IMR-90 (cell line): ENCODE data around the gene TREH. TPM values are rescaled to one million over a fixed set of nuclear protein-coding genes. Genes with fewer than 3 reads are reported as not detected.

ENCODE experiments used
- ATAC-seq: fragments of 200-7000 bp; cut with Tn5 transposase; 2 replicates; pipeline ENCODE4 v1.9.1; 2020; ENCODE audit warnings: low read depth, mild to moderate bottlenecking, moderate library complexity
- BruUV-seq: library from RNA; stranded (reverse); fragments of 400-500 nt; replicated peaks from 2 replicates; lab custom pipeline; 2021; lab: Mats Ljungman, UMichigan
- CTCF ChIA-PET: fragments of 300-600 bp; formaldehyde crosslinking; extraction: SDS; loops from one replicate; lab custom pipeline; 2021; ENCODE audit warnings: antibody characterized with exemption; lab: Yijun Ruan, JAX
- POLR2A ChIA-PET: fragments of 300-600 bp; sonication (Branson Sonifier 250); formaldehyde crosslinking; loops from one replicate; lab custom pipeline; 2022; ENCODE audit warnings: antibody characterized with exemption; ENCODE audit not compliant: unreplicated experiment; lab: Charles Lee
- DNase-seq: peaks from one replicate; pipeline ENCODE4 v3.0.0; 2013
- H2AFZ ChIP-seq: replicated peaks from 2 replicates; pipeline ENCODE3; 2013; ENCODE audit warnings: low read length, mild to moderate bottlenecking; ENCODE audit not compliant: poor library complexity
- H2AK5ac ChIP-seq: 2 replicates; pipeline ENCODE4 v1.6.1; 2013; ENCODE audit warnings: low read depth, low read length, inconsistent platforms
- H2AK9ac ChIP-seq: replicated peaks from 2 replicates; pipeline ENCODE3; 2013; ENCODE audit warnings: mild to moderate bottlenecking, low read depth, low read length, moderate library complexity; ENCODE audit not compliant: poor library complexity
- H2BK120ac ChIP-seq: 2 replicates; pipeline ENCODE4 v1.6.1; 2013; ENCODE audit warnings: low read depth, low read length, inconsistent platforms
- H2BK15ac ChIP-seq: 3 replicates; pipeline ENCODE4 v1.6.1; 2013; ENCODE audit warnings: low read depth, low read length, inconsistent platforms
- H2BK20ac ChIP-seq: 2 replicates; pipeline ENCODE4 v1.6.1; 2013; ENCODE audit warnings: low read depth, mild to moderate bottlenecking, inconsistent platforms, low read length, moderate library complexity
- H2BK5ac ChIP-seq: 2 replicates; pipeline ENCODE4 v1.6.1; 2013; ENCODE audit warnings: mild to moderate bottlenecking, low read depth, low read length, inconsistent platforms; ENCODE audit not compliant: poor library complexity, severe bottlenecking
- H3K14ac ChIP-seq: replicated peaks from 2 replicates; pipeline ENCODE4 v1.6.1; 2013; ENCODE audit warnings: low read depth, low read length, inconsistent platforms
- H3K18ac ChIP-seq: 2 replicates; pipeline ENCODE4 v1.6.1; 2013; ENCODE audit warnings: low read depth, low read length, control low read depth
- H3K23ac ChIP-seq: 2 replicates; pipeline ENCODE4 v1.6.1; 2013; ENCODE audit warnings: low read depth, low read length, inconsistent platforms
- H3K27ac ChIP-seq: 2 replicates; pipeline ENCODE4 v1.5.1; 2013; ENCODE audit warnings: mild to moderate bottlenecking, control low read depth, low read length; ENCODE audit not compliant: insufficient read depth
- H3K27me3 ChIP-seq: 2 replicates; pipeline ENCODE4 v1.6.1; 2013; ENCODE audit warnings: low read length; ENCODE audit not compliant: control insufficient read depth, insufficient read depth
- H3K36me3 ChIP-seq: 2 replicates; pipeline ENCODE4 v1.6.1; 2013; ENCODE audit warnings: low read length, mixed read lengths; ENCODE audit not compliant: control insufficient read depth, insufficient read depth
- H3K4ac ChIP-seq: 2 replicates; pipeline ENCODE4 v1.6.1; 2013; ENCODE audit warnings: low read depth, low read length, inconsistent platforms
- H3K4me1 ChIP-seq: 2 replicates; pipeline ENCODE4 v1.6.1; 2013; ENCODE audit warnings: low read length, mixed read lengths; ENCODE audit not compliant: control insufficient read depth, insufficient read depth
- H3K4me2 ChIP-seq: 2 replicates; pipeline ENCODE4 v1.6.1; 2013; ENCODE audit warnings: low read depth, mild to moderate bottlenecking, control low read depth, low read length, moderate library complexity
- H3K4me3 ChIP-seq: 2 replicates; pipeline ENCODE4 v1.5.1; 2013; ENCODE audit warnings: low read depth, mild to moderate bottlenecking, control low read depth, low read length, moderate library complexity; ENCODE audit not compliant: insufficient read depth
- H3K56ac ChIP-seq: 2 replicates; pipeline ENCODE4 v1.6.1; 2013; ENCODE audit warnings: low read length, inconsistent platforms; ENCODE audit not compliant: insufficient read depth; ENCODE audit errors: extremely low read depth
- H3K79me1 ChIP-seq, 2 experiments: 2 replicates each; pipeline ENCODE4 v1.6.1; 2013; ENCODE audit warnings: low read length in 2 of 2, inconsistent platforms in 1 of 2, low read depth in 1 of 2
- H3K9ac ChIP-seq: 2 replicates; pipeline ENCODE4 v1.6.1; 2013; ENCODE audit warnings: low read depth, low read length, control low read depth
- H3K9me1 ChIP-seq: 2 replicates; pipeline ENCODE4 v1.6.1; 2013; ENCODE audit warnings: low read length, inconsistent platforms; ENCODE audit not compliant: insufficient read depth
- H3K9me3 ChIP-seq: 2 replicates; pipeline ENCODE4 v1.6.1; 2013; ENCODE audit warnings: low read length; ENCODE audit not compliant: control insufficient read depth, insufficient read depth
- H4K20me1 ChIP-seq: 2 replicates; pipeline ENCODE4 v1.6.1; 2013; ENCODE audit warnings: low read length, inconsistent platforms; ENCODE audit not compliant: insufficient read depth
- H4K5ac ChIP-seq: 2 replicates; pipeline ENCODE4 v1.6.1; 2013; ENCODE audit warnings: mild to moderate bottlenecking, low read depth, low read length, control low read depth
- H4K8ac ChIP-seq, 2 experiments: 2 replicates each; pipeline ENCODE4 v1.6.1; 2013; ENCODE audit warnings: low read depth in 2 of 2, low read length in 2 of 2, control low read depth in 1 of 2, inconsistent platforms in 1 of 2
- H4K91ac ChIP-seq: 2 replicates; pipeline ENCODE4 v1.6.1; 2013; ENCODE audit warnings: low read depth, low read length, inconsistent platforms; ENCODE audit not compliant: insufficient read depth
- CEBPB ChIP-seq: IDR thresholded peaks from 2 replicates; pipeline ENCODE4 v1.6.1; 2012; ENCODE audit warnings: low read depth, low read length, improper control_type of control experiment
- CHD1 ChIP-seq: IDR thresholded peaks from 2 replicates; pipeline ENCODE4 v1.6.1; 2012; ENCODE audit warnings: low read depth, low read length, improper control_type of control experiment
- CTCF ChIP-seq: conservative IDR thresholded peaks from 2 replicates; pipeline ENCODE4 v1.5.1; 2012; ENCODE audit warnings: mild to moderate bottlenecking, low read depth, low read length, improper control_type of control experiment
- FOS ChIP-seq: fragments of 150-350 bp; IDR thresholded peaks from 2 replicates; pipeline ENCODE4 v1.6.1; 2016; ENCODE audit warnings: low read depth, low read length
- NFE2L2 ChIP-seq: fragments of 150-350 bp; IDR thresholded peaks from 2 replicates; pipeline ENCODE4 v1.6.1; 2016; ENCODE audit warnings: low read depth, mild to moderate bottlenecking, low read length
- RAD21 ChIP-seq: IDR thresholded peaks from 2 replicates; pipeline ENCODE4 v1.6.1; 2012; ENCODE audit warnings: low read length, improper control_type of control experiment
- RCOR1 ChIP-seq: IDR thresholded peaks from 2 replicates; pipeline ENCODE4 v1.6.1; 2012; ENCODE audit warnings: mild to moderate bottlenecking, low read length, improper control_type of control experiment; ENCODE audit not compliant: insufficient replicate concordance
- RFX5 ChIP-seq: IDR thresholded peaks from 2 replicates; pipeline ENCODE4 v1.8.0; 2012; ENCODE audit warnings: low read depth, mild to moderate bottlenecking, low read length, moderate library complexity
- SMC3 ChIP-seq: fragments of 150-350 bp; IDR thresholded peaks from 2 replicates; pipeline ENCODE4 v1.6.1; 2016; ENCODE audit warnings: low read depth, mild to moderate bottlenecking, antibody characterized with exemption, low read length, moderate library complexity
- USF2 ChIP-seq: fragments of 150-350 bp; IDR thresholded peaks from 2 replicates; pipeline ENCODE4 v1.6.1; 2017; ENCODE audit warnings: mild to moderate bottlenecking, antibody characterized with exemption, low read length, low read depth
- WGBS, 2 experiments: methylation state at CpG; one replicate each; pipeline versions ENCODE4 v1.1.5 to v1.1.7; 2013; ENCODE audit warnings: missing lambda C conversion rate in 2 of 2; ENCODE audit not compliant: insufficient read length in 1 of 2; ENCODE audit errors: extremely low coverage in 2 of 2; 5-methylcytosine and 5-hydroxymethylcytosine counted together
- dilution Hi-C: fragments of 300-500 bp; cut with HindIII; formaldehyde crosslinking; loops from one replicate; pipeline ENCODE4 v1.14.3; 2018; ENCODE audit warnings: low sequenced_read_pairs; ENCODE audit not compliant: unreplicated experiment
- in situ Hi-C: fragments of 300-500 bp; cut with MboI; formaldehyde crosslinking; loops from 3 replicates; pipeline ENCODE4 v1.14.3; 2019; ENCODE audit warnings: low sequenced_read_pairs, inconsistent platforms, mixed read lengths
- intact Hi-C: fragments of 100-400 bp; cut with micrococcal nuclease; formaldehyde crosslinking; loops from 2 replicates; pipeline ENCODE4 v1.10.0; 2022
- polyA plus RNA-seq, 3 experiments: library from polyadenylated mRNA; depleted of rRNA; stranded (reverse); fragments of >200 nt; gene quantifications; 2 replicates each; pipeline ENCODE4 v1.2.3, GENCODE V29; 2012; ENCODE audit warnings: low replicate concordance in 1 of 3
- total RNA-seq: library from RNA; depleted of rRNA; stranded (reverse); fragments of >200 nt; gene quantifications from 2 replicates; pipeline ENCODE4 v1.2.3, GENCODE V29; 2012

The TREH gene
- total and polyA plus RNA-seq, 2 of the 4 experiments (the other 2 are of a cell fraction), result not detected

GRCh38 chr11:118640332-118641154 is 38.9 kb downstream of the TREH start:
- no peak overlapping the region for H3K4me3 ChIP-seq
- H3K9me3 ChIP-seq, result no peaks in the 10 kb centered on the region
- H3K18ac ChIP-seq, result no peak overlapping the region
- H3K27me3 ChIP-seq, result no peaks in the 10 kb centered on the region
- no peak overlapping the region for H3K27ac ChIP-seq
- no peak overlapping the region for H2BK120ac ChIP-seq
- ChIA-PET CTCF (no interaction called here), POLR2A (no interaction called here)
- no peak overlapping the region for H2AK9ac ChIP-seq
- H2AFZ ChIP-seq, result no peak overlapping the region
- no peak overlapping the region for H3K4me2 ChIP-seq
- no peak overlapping the region for H3K23ac ChIP-seq
- no peak overlapping the region for H3K56ac ChIP-seq
- no peak overlapping the region for H2BK5ac ChIP-seq
- peaks cover 91% of the 10 kb centered on the region for H3K36me3 ChIP-seq
- in situ Hi-C loops, result no loop called here
- H3K14ac ChIP-seq, result no peak overlapping the region
- no peak overlapping the region for H2AK5ac ChIP-seq
- BruUV-seq, result no TSS peak
- WGBS, 2 experiments, result 94% methylated on average over 3 of the region's 5 CpGs; no CpG with 5 or more reads in 1 of the 2 experiments
- intact Hi-C loops, result no loop called here
- ATAC-seq, result no peak
- no peak overlapping the region for H3K4ac ChIP-seq
- dilution Hi-C loops, result no loop called here
- no peak for DNase-seq
- TF ChIP-seq CHD1 (no peak), CTCF (no peak), RFX5 (no peak), NFE2L2 (no peak), CEBPB (no peak), USF2 (no peak), RCOR1 (no peak), FOS (no peak), RAD21 (no peak), SMC3 (no peak)
- no peak overlapping the region for H2BK15ac ChIP-seq
- no peak overlapping the region for H2BK20ac ChIP-seq
- H4K5ac ChIP-seq, result no peak overlapping the region
- no peak overlapping the region for H4K91ac ChIP-seq
- no peak overlapping the region for H3K9ac ChIP-seq
- H4K20me1 ChIP-seq, result peaks cover 42% of the 10 kb centered on the region; the same call in 1 of the 2 replicates
- H4K8ac ChIP-seq, result no peak overlapping the region
- H3K79me1 ChIP-seq, result peaks cover 38 to 90% of the 10 kb centered on the region in 2 experiments
- no peaks in the 10 kb centered on the region for H3K4me1 ChIP-seq
- H3K9me1 ChIP-seq, result peaks cover 6% of the 10 kb centered on the region; the same call in 1 of the 2 replicates
